Activated naive CD4-positive, alpha-beta T cell treated with Interleukin-2 at 50 U/mL for 16 hours (primary cell): ENCODE data around the gene SERPINB13.

Experiments used
- DNase-seq: peaks from one replicate; pipeline ENCODE4 v3.0.0-alpha.2; 2020

The SERPINB13 gene, protein sequence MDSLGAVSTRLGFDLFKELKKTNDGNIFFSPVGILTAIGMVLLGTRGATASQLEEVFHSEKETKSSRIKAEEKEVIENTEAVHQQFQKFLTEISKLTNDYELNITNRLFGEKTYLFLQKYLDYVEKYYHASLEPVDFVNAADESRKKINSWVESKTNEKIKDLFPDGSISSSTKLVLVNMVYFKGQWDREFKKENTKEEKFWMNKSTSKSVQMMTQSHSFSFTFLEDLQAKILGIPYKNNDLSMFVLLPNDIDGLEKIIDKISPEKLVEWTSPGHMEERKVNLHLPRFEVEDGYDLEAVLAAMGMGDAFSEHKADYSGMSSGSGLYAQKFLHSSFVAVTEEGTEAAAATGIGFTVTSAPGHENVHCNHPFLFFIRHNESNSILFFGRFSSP

DNA sequence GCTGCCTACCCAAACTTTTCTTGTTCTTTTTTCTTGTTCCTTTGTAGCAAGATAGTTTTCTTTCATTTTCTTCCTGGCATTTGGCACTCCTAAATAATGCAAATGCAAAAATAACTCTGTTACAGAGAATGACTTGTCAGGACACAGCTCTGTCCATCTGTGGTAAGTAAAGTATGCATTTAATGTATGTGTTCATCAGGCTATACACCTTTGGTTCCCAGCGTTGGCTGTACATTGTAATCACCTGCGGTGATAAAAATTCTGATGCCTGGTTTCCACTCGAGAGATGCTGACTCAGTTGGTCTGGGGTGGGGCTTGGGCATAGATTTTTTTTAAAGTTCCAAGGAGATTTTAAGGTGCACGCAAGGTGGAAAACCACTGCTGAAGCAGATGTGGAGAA, at the start of gene SERPINB13:
SERPINB13 (plus strand) TSS at position 378 of the 400 bp plus-strand sequence. CDS start 1,325 bp downstream, outside the sequence.
- DNase-seq, result no peak

DNA sequence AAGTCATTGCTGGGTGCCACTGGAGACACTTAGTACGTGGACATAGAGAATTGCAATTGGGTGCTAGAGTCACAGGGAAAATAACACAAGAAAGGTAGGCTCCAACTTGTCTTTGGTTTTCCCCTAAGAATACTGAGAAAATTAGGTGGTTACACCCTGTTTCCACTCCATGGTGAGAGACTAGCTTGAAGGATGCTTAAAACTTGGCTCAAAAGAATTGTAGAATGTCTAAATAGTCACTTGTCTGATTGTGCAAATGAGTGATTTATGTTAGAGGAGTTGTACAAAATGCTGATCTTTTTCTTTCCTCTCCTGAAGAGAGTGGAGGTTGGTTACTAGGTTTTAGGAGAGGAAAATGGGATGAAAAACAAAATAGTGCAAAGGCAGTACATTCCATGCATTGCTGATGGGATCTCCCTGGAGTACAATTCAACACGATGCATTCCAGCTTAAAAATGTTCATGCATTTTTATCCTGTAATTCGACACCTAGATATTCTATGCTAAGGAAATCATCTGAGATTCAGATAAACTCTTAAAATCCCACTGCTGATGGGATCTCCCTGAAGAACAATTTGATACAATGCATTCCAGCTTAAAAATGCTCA, 47.1 kb upstream of the SERPINB13 start:
- no peak for DNase-seq

DNA sequence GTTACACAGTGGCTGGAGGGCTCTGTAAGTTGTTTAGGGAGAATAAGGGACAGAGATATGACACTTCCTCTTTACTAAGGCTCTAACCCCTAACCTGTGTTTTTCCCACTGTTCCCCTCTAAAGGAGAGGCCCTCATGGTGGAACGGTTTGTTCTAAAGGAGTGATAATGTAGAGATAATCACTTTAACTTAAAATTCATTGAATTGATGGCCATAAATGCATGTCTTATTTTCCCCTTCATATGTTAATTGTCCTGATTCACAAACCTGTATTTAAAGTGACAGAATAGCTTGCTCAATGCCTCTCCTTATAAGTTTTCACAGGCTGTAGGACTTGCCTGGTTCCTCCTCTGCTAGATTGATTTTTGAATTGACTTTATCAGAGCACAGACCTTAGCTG, 45.1 kb upstream of the SERPINB13 start, which contains the start of gene SERPINB12:
SERPINB12 (plus strand) TSS at position 301 of the 400 bp plus-strand sequence. CDS start 13,791 bp downstream, outside the sequence.
- no peak for DNase-seq

DNA sequence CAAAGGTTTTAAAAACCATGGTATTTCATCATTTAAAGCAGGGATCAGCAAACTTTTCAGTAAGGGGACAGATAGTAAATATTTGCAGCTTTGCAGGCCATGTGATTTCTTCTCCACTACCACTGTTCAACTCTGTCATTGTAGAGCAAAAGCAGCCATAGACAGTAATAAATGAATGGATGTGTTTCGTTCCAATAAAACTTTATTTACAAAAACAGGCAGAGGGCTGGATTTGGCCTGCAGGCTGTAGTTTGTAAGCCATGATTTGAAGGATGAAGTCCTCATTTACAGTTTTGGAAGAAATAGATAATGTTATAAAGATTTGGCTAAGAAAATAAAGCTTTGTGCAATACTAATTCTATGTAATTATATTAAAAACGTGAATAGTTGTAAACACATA, 43.1 kb upstream of the SERPINB13 start:
- DNase-seq, result no peak

DNA sequence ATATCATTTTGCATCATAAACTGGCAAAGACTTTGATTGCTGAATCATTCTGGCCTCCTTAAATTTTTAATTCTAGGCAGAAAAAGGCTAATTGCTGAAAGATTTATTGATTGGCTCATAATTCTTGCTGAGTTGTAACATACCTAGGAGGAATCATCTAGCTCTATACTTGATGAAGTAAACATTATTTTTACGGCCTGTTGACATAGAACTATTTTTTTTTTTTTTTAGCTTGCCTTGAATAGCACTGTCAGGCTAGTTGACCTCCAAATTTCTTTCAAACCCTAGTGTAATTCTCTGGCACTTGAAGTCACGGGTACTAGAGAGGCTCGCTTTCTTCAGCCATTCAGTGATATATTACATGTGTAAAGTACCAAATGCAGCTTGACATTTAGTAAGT, 42.1 kb upstream of the SERPINB13 start:
- no peak for DNase-seq

DNA sequence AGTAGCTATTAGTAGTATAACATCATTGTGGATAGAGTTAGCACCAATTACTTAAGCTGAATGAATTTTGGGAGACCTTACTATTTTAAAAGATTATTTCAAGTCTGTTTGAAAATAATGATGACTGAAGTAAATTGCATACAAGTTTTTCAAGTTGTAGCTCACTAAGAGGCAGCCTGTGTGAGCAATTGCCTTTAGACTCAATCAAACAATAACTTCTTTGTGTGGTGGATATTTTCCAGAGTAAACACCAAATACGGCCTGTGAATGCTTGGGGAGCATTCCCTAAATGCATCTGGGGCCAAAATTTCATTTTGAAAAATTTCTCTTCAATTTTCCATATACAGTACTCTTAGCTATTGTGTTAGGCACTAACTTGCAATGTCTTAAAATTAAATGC, 37.1 kb upstream of the SERPINB13 start:
- DNase-seq, result no peak

DNA sequence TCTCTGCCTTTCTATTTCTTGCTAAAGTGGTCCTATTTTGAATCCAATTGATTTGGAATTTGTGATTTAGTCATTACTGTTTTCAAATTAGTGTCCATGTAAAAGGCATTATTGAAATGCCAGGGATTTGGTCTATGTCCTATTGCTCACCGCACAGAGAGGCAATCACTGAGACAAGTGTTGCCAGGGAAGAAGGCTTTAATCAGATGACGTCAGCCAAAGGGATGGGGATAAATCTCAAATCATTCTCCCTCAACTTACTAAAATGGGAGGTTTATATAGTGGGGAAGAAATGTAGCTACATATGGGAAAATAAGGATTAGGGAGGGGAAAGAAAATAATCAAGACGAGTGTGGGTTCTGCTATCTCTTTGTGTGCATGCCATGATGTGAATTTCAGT, 35.4 kb upstream of the SERPINB13 start:
- no peak for DNase-seq

DNA sequence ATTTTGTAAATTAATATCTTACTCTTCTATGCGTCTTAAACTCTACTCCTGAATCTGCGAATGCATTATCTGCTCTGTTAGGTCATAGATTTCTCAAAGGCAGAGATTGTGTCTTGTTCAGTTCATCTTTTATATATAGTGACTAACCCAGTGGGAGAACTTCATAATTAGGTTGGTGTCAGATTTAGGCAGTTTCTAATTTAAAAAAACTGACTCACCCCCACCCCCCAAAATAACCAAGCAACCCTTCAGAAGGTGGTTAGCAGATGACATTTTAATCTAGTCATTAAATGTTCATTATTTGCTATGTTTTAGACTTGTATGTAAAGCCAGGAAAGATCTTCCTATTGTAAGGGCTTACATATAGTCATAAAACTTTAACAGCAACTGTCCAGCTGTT, 34.6 kb upstream of the SERPINB13 start:
- no peak for DNase-seq

DNA sequence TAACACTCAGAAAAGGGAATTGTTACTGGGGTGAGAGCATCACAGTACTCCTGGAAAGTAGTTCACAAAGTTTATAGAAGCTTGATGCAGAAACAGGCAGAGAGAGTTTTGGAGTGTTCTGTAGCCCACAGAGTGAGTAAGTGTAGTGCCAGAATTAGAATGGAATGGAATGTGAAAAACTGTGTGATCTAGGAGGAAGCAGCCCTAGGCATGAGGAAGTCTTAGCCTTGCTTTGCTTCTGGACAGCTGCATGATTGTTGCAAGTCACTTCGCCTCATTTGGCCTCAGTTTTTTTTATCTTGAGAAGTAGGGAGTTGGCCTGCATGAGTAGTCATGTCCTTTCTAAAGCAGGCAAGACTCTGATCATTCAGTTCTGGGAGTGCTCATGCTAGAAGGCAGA, 34.1 kb upstream of the SERPINB13 start:
- DNase-seq, result no peak

DNA sequence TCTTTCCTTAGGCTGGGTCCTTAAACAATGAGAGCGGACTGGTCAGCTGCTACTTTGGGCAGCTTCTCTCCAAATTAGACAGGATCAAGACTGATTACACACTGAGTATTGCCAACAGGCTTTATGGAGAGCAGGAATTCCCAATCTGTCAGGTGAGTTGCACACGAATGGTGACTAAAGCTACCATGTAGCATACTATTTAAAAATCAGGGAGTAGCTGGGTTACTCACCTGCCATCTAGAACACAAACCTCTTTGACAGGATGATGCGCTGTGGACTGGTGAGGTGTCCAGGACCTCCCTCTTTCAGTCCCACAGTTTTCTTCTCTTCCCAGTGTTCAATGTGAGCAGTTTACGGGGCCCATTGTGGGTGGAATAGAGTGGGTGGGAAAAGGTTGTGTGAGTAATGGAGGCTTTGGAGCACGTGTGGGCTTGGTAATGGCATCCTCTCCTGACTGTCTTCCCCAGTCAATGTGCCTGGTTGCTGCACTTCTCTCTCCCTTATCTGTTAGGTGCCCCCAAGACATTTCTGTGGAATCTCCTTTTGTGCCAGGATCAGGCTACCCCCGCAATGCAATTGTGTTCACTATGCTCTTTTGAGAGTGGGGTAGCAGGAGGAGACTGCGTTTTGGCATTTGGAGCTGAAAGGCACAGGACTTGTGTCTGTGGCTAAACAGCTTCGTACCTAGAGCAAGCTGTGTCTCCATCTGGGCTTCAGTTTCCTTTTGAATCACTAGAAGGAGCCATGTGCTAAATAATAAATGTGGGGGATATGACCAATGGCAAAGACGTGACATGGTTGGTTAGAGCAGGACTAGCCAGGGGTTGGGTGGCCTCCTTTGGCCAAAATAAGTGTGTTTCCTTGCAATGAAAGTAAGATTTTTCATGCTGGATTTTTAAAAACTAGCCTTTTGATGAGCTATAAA, 27.3 kb upstream of the SERPINB13 start:
- no peak for DNase-seq

DNA sequence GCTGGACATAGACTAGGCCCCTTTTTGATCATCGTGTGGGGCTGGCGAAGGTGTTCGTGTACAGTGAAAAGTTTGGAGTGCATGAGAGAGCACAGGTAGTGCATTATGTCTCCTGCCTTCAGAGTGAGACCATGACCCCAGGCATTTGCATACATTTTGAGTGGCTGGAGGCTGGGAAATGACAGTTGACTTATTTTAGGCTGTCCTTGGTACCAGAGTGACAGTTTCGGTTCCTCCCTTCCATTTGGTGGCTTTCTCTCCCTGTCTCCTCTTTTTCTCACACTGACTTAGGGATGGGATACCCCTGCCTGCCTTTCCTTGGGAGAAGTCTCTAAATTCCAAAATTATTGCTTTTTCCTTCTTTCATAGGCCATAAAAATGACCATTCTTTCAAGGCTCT, 24.9 kb upstream of the SERPINB13 start:
- no peak for DNase-seq

DNA sequence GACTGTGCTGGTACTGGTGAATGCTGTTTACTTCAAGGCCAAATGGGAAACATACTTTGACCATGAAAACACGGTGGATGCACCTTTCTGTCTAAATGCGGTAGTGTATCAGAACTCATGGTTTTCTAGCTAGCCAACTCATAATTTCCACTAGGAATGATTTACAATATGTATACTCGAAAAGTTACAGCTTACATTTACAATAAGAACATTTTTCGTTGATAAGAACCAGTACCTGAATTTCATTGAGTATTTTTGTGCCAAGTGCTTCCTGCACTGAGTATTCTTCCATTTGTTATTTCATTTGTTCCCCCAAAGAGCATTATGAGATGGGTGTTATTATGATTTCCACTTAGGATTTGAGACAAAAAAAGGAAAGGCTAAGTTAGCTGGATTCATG, 23.1 kb upstream of the SERPINB13 start:
- no peak for DNase-seq

DNA sequence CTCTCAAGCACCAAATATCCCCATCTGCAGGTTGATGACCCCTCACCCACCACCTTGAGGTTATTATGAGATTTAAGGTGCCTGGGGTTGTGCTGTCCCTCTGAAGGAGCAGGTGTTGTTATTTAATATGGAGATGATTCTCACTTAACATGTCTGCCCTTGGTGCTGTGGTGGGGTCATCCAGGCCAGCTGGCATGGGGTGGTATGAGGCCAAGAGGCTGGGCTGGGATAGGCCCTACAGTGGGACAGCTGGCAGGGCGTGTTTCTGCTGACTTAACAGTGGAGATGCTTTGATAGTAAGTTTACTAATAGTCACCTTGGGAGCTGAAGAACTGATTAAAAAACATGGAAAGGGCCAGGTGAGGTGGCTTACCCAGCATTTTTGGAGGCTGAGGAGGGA, 22.6 kb upstream of the SERPINB13 start:
- no peak for DNase-seq

DNA sequence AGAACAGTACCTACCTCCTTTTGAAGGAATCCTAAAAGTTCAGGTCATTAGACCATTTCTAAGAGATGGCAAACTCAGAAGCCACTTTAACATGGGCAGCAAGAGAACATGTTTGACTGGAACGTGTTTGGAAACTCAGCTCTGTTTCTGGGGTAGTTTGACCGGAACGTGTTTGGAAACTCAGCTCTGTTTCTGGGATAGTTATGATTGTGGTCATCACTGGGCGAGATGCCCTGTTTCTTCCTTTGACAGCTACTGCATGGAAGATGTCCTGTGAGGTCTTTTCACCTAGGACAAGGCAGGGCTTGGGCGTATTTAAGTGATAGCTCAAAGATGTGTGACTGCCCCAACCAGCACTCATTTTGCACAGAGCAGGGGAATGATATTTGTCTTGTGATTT, 19.9 kb upstream of the SERPINB13 start:
- DNase-seq, result no peak

DNA sequence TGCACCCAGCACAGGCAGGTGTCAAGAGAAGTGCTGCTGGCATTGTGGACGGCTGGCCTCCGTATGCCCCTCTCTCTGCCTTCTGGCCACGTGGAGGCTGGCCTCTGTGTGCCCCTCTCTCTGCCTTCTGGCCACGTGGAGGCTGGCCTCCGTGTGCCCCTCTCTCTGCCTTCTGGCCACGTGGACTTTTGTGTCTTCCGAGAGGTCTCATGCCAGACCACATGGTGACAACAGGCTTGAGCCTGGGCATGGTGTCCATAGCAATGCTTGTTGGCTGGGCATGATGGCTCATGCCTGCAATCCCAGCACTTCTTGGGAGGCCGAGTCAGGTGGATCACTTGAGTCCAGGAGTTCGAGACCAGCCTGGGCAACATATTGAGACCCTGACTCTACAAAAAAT, 19.3 kb upstream of the SERPINB13 start:
- no peak for DNase-seq

DNA sequence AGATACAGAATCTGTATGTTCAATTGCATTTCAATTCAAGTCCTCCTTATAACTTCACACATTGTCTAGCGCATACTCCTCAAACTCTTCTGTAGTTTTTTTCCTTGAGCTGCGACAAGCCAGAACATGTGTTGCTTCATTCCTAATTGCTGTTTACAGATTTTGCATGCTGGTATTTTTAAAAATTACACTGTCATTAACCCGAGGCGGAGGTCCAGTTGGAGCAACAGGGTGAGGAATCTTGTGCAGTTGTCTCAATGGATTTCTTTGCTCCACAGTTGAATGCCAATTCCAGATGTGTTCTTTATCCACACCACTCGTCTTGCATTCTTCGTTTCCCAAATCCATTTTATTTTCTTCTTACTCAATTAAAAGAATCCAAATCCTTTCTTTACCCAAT, 16.4 kb upstream of the SERPINB13 start:
- DNase-seq, result no peak

DNA sequence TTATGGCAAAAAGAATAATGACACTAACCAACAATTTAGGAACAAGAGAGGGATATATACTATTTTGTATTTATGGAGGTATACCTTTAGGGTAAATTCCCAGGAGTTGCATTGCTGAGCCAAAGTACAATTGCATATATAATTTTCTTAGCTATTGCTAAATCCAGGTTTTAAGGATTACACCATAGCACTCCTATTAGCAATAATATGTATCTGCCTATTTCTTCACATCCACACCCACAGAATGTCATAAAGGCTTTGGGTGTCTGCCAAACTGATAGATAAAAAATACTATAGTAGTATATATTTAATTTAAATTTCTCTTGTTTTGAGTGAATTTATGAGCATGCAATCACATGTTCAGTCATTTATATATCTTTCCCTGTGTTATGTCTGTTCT, 11.5 kb upstream of the SERPINB13 start:
- no peak for DNase-seq

DNA sequence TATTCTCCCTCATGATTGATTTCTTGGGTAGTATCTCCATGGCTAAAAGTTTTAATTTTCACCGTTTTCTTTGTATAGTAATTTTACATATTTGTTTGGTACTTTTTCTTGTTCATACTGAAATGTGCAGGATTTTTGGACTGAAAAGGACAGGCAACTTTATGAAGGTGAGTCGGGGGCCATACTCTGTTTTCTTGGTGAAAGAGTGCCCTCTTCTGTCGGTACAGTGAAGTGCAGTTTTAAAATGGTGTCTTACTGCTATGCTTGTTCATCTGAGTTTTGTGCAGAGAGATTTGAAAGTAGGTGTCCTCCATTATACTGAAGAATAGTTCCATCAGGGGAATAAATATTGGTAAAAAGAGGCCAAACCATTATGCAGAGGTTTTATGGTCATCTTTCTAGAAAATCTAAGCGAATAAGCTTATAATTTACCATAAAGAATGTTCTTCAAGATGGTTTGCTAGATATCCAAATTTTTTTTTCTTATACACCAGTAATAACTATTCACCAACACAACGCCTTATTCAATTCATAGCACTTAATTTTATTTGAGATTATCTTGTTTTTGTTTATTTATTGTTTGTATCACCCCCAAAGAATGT, 8.7 kb upstream of the SERPINB13 start:
- no peak for DNase-seq

DNA sequence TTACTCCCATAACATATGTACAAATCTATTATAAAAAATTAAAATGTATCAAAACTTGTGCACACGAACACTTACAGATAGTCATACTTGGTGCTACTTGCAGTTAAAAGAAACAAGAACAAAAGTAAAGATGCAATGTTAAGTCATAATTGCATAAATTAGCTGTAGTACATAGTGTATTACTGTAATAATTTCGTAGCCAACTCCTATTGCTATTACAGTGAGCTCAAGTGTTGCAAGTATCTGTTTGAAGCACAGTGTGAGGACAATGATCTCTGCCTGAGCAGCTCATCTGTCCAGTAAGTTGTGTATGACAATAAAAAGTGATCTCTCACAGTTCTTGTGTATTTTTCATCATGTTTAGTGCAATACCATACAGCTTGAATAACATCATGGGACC, 7.5 kb upstream of the SERPINB13 start:
- no peak for DNase-seq

DNA sequence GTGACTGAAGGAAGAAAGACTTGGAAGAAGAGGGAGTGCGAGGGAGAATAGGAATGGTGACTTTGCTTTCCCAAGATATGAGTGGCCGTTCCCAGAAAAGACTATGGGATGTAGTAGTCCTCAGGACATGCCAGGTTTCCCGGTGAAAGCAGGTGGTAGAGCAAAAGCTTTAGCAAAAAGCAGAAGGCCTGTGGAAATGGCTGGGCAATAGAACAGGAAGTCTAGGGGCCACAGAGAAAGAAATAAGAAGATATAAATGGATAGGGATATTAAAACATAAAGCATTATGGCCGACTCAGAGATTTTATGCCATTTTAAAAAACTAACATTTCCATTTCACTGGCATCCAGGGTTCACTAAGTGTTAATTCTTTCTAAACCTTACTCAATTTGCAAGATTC, 1.2 kb upstream of the SERPINB13 start:
- no peak for DNase-seq

DNA sequence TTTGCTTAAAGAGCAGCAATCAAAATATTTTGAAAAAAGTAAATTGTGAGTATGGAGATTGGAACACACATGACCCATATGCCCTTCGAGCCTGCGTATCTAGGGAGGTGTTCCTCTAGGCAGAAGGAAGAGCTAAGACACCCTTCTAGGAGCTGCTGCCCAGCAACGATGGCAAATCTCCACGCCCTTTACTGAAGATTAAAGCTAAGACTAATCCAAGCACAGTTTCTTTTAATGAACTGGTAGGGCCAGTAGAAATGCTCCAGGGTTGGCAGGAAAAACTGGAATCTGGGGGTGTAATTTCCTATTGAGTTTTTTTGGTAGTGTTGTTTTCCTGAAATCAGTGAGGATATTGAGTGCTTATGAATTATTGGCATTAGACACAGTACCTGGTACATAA, 712 bp upstream of the SERPINB13 start:
- no peak for DNase-seq

DNA sequence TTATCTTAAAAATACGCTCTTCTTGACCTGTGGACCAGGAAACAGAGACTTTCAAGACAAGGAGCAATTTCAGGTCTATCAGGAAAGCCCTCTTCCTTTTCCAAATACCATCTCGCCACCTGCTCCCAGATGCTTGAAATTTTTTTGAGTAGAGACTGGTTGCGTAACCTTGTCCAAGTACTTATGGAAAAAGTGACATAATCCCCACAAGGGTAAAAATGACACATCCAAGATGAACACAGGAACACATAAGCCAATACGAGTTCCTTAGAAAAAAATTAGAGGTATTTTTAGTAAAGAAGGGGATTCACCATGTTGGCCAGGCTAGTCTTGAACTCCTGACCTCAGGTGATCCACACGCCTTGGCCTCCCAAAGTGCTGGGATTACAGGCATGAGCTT, 1.8 kb downstream of the SERPINB13 start:
- no peak for DNase-seq

DNA sequence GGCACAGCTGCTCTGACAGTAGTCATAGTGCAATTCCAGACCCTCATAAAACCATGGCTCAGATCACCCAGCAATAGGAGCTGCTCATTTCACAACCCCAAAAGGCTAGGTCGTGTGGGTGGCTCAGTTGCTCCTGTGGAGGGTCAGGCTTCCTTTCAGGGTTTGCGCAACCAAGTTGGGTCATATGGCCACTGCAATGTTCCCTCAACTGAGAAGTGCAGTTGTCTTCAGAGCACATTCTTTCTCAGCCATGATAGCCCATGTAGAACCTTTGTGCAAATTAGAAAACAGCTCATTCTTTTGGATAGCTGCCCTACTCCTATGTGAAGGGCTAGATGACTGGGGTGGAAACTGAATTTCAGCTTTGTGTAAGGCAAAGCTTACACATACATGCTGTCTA, 3.2 kb downstream of the SERPINB13 start:
- DNase-seq, result no peak
